ENCODE data around the gene GAS1.

Gene GAS1

DNA sequence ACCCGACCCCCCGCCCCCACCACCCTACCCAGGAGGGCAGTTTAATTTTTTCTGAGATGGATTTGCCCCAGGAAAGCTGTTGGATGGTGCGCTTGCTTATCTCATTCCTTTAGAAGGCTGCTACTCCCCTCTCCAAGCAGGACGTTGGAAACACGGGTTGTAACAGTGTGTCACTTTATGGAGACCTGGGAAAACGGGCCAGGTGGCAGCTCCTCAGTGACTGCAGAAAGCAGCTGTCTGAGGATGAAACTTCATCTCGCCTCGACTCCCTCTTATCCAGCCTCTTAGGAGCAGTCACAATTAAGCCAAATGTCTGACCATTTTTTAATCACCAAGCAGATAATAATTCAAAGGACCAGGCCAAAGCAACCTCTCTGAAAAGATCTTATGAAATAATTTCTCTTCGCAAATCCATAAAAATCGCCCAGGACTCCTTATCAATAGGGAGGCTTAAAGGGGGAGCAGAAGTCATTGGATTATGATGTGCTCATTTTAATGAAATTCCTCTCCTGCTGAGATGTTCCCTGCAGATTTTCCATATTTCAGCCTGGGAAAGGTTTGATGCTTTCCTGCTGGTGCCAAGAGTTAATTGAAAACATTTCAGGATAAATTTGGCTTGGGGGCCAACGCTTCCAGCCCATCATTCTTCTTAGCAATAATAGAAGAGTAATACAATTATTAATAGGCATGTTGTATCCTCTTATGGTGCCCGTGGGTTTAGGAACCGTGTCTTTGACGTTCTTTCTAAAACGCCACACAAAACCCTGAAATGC lies 26.0 kb downstream of the GAS1 start:
- DNase-seq: no peak

DNA sequence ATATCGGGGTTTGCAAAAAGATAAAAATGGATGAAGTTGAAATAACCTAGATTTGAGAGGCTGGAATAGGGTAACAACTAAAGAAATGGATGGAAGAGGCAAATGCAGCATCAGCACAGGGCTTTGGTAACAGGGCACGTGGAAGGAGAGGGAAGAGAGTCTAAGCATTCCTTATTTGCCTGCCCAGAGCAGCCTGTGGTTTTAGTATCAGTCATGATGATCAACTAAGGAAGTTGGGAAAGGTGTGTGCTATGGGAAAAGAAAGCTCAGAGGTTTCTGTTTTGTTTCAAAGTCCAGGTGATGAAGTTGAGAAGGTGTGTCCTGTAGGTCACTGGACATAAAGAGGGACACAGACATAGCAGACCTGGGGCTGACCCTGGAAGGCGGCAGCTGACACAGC lies 28.8 kb downstream of the GAS1 start:
- DNase-seq: no peak

DNA sequence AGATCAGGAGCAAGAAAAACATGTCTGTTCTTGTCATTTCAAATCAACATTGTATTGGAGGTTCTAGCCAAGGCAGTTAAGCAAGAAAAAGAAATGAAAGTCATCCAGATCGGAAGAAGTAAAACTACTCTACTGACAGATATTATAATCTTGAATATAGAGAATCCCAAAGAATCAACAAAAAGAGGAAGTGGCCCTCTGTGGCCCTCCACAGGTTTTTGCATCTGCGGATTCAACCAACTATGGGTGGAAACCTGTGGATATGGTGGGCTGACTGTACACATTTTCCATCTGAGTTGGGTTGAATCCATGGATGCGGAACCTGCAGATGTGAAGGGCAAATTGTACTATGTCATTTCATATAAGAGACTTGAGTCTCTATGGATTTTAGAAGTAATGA lies 35.1 kb downstream of the GAS1 start:
- DNase-seq: no peak

DNA sequence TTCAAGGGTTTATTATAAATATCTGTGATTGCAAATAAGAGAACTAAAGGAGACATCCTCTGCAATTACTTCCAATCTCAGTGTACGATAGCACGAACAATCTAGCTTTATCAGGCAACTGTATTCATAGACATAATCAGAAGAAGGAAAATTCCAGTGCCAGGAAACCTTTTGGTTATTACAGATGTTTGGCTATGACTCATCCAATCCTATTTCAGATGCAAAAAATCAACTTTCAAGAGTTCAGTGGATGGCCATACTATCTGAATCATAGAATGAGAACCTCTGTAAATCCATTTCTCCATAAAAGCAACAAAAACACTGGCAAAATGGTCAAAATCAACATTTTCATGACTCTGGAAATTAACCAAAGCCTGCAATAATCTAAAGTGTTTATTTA lies 37.9 kb downstream of the GAS1 start:
- DNase-seq: no peak

DNA sequence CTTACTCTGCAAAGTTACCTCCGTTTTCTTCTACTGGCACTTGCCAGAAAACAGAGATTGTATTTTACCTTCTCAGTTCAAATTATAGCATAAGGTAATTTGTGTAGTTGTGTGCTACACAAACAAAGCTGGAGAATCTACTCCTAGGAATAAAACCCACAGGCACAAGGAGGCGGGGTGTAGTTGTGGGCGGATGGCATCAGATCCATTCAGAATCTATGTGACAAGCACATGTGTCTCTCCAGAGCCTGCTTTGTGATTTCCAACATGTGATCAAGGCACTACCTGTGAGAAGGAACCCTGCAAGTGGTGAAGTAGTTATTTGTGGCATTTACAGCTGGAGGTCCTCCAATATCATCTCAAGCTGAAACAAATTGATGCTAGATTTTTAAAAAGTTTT lies 39.0 kb downstream of the GAS1 start:
- no peak for DNase-seq

DNA sequence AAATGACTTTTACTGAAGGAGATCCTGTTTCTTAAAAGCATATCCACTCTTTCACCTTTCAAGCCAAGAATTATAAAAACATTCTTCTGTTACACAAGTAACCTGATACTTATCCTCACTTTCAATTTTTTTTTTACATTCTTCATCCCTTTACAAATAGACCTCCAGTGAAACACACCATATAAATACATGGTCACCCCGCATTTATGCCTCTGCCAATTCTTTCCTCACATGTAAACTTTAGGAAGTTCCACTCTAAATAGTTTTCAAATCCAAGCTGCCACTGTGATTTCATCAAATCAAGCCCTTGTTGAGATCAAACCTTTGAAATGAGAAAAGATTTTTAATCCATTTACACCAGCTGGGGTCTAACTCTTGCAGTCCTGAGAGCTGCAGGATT lies 40.0 kb downstream of the GAS1 start:
- no peak for DNase-seq

DNA sequence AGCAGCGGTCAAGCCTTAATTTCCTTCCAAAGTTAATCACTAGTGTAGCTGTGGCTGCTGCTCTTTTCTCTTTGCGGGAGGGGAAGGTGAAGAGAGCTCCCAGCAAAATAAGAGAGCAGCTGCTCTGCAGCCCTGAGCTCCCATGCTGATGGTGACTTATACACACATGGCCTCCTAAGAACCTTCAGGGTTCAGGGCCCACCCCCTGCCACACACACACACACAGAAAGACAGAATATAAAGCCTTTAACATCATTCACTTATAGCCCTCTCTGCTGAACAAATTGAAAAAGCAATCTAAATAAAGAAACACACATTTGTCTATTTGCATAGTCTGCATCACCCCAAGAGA lies 43.6 kb downstream of the GAS1 start:
- no peak for DNase-seq

DNA sequence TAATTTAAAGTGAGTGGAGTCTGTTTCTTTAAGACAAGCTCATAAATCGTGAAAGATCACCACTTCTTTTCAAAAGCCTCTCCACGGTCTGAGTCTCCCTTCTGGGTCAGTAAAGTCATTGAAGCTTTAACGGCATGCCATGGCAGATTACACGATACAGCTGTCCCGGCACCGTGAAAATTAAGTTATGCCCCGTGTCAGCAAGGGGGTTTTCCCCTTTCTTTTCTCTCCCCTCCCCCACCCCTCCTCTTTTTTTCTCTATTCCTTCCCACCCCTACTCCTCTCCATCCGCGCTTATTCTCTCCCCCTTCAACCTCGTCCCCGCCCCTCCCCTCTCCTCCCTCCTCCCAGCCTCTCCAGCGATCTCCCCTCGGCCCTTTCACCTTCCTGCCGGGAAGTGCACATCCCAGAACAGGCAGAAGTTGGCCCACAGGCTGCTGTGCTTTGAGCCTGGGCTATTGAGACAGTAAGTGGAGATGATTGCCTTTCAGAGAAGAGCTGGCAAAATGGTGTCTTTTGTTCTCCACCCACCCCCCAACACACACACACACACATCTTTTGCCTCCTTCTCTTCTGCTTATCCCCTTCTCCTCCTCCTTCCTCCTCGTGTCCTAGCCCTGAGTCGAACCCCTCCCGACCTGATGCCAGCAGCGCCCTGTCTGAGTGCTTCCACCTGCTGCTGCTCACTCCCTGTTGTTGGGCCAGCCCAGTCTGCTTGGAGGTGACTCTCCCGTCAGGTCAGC lies 44.1 kb downstream of the GAS1 start:
- no peak for DNase-seq

DNA sequence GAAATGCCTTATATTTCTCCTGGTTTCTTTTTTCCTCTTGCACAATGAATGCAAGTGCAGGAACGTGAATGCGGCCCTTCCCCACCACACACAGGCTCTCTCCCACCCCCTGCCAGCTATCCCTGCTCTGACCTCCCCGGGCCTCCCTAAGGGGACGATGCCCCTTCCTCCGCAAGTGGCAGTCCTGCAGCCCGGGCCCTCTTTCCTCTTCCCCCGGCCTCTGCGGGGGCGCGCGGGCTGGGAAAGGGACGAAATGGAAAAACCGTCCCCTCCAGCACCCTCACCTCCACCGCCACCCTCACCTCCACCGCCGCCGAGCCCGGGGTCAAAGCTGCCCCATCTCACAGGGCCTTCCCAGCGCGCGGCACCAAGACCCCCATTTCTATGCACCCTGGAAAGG lies 44.7 kb downstream of the GAS1 start:
- no peak for DNase-seq

DNA sequence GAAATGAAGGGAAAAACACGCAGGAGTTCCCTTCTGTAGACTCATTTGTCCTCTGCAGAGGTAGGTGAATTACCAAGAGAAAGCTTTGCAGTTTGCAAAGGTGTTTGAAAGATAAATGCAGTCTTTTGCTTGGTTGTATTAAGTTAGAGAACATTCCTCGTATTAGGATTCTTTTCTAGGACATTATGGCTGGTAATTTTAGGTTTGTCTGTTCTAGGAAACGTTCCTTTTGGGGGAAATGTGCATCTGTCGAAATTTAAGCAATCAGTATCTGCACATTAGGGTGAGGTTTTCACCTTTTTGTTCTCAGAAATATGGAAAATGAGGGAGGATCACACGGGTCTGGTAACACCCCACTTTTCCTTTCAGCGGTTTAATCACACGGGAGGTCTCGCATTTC lies 45.1 kb downstream of the GAS1 start:
- DNase-seq: no peak

DNA sequence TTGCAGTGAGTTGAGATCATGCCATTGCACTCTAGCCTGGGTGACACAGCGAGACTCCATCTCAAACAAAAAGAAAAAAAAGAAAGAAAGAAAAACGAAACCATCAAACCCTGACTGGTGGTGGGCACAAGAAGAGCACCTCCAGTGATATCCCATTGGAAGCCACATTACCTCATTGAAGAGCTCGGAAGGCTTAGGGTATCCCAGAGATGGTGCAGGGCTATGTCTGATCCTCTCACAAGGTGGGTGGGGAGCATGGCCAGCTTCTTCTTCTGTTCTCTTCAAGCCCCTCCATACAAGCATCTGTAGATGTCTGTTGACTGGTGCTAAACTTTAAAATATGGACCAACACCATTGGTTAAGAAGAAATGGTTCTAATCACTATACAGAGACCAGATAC lies 45.8 kb downstream of the GAS1 start:
- no peak for DNase-seq

Measured in SIG-M5 (cell line).